CD4-positive, alpha-beta T cell treated with Interleukin-15 for 1 hour (primary cell): Measurements from ENCODE around the gene LRCH3.
A peak's percentile ranks its signal among the peaks of the same experiment; 100 is the strongest.
"Not testable (repeated sequence)": the region's sequence is repeated elsewhere in the genome, so short reads cannot be mapped to it uniquely, and the experiment has no call there.

Source experiments
- DNase-seq: peaks from one replicate; pipeline ENCODE4 v3.0.0-alpha.2; 2020

LRCH3 gene

DNA sequence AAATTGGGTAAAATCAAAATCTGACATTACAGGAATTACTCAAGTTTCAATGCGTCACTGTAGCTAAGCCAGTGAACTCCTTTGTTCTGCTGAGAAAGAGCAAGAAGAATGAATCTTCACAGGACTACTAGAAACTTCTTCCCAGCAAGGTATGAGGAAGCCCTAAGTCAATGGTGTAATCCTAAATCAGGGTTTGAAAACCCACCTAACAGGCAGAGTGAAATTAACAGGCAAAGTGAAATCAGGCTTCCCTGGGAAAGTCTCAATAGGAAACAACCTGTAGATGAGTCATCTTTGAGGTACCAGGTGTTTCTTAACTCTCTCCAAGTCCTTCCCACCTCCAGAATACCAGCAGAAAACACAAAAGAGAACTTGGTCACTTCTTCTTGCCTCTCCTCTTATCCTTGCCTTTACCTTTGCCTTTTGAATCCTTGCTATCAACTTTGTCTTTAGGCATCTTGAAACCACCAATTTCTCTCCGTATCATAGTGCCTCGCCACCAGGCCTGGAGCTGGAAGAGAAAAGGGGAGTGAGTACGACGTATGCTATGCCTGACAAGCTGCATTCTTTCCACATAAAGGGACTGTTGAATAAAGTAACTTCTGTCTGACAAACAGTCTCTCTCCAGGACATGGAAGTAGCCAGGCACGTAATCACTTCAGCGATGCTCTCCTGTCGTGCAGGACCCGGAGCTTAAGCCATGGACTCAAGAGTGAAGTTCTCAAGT is 98.3 kb downstream of the LRCH3 start:
- no peak for DNase-seq

DNA sequence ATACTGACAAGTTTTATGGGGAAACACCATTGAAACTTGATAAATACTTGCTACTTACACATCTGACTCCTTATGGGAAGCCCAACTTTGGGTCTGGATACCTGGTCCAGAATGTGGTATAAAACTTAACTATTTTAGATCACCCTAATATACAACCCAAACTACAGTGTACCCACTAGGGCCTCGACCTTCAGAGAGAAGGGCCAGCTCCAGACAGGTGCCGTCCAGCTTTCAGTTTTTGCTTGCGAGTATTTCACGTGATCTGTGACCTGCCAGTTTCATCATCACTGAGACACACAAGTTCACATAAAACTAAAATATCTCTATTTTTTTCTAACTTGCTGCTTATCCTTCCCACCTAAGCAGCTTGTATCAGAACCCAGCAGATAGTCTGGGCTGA is 99.6 kb downstream of the LRCH3 start:
- DNase-seq, result no peak

DNA sequence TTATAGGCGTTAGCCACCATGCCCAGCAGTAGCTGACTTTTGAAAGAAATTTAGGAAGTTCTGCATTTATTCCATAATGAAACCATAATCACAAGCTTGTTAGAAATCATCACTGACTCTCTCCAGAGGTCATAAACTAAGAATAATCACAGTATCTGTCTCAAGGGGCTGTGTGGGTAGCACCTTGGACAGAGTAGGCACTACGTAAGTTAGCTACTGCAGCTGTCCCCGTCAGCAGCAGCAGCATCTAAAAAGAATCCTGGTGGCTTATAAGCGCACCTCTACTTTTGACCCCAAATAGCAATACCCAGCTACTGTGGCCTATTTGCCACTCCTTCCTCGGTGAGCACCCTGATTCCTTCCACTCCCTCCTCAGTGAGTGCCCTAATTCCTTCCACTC is 101.1 kb downstream of the LRCH3 start:
- DNase-seq, result no peak

DNA sequence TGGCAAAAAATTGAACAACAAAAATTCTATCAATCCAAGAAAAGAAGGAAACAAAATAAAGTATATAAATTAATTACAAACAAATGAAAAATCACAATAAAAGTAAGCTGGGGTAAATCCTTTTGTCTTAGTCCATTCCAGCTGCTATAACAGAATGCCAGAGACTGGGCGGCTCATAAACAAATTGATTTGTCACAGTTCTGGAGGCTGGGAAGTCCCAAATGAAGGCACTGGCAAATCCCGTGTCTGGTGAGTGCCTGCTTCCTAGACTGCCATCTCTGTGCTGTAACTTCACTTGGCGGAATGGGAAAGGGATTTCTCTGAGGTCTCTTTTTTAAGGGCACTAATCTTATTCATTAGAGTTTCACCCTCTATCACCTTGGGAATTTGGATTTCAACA is 105.4 kb downstream of the LRCH3 start:
- no peak for DNase-seq

DNA sequence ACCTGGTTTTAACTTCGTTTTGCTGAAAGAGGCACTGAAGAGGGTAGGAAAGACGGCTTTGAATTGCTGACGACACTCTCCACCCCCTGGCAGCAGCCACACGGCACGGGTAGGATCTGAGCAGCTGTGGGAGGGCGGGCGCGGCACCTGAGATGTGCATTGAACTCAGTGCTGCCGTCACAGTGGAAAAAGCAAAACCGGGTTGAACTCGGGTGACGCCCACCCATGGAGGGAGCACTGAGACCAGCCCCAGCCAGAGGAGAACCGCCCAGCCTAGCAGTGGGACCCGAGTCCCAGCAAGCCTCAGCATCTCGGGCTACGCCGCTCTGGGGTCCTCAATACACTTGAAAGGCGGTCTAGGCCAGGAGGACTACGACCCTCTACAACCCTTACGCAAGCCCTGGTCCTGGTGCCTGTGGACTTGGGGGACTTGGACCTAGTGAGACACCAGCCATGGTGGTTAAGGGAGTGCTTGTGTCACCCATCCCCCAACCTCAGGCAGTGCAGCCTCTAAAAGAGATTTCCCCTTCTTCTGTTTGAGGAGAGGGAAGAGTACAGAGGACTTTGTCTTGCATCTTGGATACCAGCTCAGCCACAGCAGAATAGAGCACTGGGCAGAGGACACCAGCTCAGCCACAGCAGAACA is 108.9 kb downstream of the LRCH3 start:
- no peak for DNase-seq

DNA sequence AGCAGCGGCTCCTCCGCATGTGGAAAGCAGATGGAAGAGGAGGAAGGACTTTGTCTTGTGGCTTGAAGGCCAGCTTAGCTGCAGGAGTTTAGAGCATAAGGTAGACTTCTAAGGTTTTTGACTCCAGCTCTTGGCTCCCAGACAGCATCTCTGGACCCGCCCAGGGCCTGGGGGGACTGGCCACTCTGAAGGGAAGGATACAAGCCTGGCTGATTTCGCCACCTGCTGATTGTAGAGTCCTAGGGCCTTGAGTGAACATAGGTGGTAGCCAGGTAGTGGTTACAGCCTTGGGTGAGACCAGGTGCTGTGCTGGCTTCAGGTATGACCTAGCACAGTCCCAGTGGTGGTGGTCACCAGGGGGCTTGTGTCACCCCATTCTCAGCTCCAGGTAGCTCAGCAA is 110.6 kb downstream of the LRCH3 start:
- DNase-seq, result no peak

DNA sequence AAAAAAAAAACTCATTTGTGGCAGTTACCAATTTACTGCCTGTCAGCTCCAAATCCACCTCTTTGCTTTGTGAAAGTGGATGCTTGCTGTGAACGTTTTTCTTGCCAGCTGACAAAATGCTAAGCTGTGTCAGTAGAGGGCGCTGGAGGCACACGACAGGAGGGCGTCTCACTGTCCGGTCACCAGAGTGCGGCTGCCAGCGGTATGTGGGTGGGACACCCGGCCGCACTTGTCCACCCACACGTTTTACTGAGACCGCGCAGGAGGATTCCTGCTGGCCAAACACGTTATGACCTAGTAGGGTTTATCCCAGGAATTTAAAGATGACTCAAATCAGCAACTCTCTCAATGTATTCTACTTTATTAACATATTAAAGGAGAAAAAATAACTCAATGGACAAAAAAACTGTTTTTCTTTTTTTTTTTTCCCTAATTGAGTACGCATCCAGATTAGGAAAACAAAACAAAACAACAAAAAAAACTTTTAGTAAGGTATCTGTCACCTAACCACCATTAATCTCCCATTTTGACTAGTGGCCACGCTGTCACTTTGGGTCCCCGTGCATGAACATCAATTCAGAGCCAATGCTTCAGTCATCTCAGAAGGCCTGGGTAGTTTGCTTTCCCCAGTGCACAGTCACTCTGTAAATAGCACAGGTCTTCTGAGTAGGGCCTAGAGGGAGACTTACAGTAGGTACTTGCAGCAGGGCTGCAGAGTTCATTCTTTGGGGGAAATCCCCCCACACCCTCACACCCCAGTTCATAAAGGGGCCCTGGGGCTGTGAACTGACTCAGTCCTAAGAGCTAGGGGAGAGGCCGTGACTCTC is 115.2 kb downstream of the LRCH3 start:
- DNase-seq, result peak; percentile 70

DNA sequence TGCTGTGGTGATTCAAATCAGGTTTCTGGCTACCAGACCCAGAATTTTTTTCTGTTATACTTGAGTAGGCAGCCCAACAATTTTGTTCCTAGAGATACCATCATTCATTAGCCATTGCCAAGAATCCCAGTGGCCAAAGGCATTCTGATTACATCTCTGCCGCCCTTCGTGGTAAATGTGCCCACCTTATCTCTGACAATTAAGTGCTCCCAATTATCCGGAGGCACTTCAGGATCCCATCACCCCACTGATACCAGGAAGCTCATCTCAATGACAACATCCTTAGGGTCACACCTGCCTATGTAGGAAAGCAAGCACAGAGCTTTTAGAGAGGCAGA is 115.8 kb downstream of the LRCH3 start:
- DNase-seq, result no peak

DNA sequence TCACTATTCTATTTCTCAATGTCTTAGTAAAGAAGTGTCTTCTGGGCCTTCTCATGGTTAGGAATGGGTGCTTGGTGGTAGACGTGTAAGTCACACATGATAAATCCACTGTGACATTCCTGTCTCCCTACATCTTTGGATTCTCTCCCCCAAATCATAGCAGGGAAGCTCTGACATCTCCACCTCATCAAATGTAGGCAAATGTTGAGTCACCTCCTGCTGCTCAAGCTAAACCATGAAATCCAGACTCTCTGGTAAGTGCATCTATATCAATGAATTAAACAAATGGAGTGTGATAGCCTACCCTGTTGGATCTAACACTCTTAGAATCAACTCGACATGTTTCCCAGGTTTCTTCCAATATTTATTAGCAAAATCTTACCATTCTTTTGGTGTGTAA is 116.1 kb downstream of the LRCH3 start:
- DNase-seq, result no peak

DNA sequence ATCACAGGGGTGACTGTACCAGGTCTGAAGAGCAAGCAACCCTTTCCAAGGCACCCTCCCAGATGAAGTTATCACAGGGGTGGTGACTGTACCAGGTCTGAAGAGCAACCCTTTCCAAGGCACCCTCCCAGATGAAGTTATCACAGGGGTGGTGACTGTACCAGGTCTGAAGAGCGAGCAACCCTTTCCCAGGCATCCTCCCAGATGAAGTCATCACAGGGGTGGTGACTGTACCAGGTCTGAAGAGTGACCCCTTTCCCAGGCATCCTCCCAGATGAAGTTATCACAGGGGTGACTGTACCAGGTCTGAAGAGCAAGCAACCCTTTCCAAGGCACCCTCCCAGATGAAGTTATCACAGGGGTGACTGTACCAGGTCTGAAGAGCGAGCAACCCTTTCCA is 117.5 kb downstream of the LRCH3 start:
- DNase-seq, result not testable (repeated sequence)

DNA sequence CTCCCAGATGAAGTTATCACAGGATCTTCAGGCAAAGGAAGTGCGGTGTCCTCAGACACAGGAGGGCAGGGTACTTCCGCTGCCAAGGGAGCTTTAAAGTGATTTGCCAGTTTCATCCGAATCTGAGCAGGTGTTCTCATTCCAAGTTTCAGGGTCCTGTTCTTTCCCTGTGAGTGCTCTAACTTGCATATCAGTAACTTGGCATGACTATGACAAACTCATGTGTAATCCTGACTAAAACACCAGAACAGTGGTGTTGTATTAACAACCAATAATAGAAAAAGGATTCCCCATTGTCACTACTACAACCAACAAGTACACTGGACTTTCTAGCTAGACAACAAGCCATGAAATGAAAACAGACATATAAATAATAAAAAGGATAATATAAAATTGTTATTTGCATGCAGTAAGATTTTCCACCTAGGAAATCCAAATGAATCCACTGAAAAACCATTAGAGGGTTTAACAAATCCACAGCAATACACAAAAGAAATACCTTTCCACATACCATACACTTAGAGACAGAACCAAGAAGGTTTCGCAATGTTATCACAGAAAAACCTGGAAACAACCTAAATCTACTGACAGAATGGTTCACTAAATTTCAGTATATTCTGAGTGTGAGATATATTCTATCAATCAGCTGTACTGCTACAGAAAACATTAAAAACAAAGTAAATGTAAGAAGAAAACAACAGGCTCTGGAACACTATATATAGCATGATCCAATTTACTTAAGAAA is 118.1 kb downstream of the LRCH3 start:
- no peak for DNase-seq

DNA sequence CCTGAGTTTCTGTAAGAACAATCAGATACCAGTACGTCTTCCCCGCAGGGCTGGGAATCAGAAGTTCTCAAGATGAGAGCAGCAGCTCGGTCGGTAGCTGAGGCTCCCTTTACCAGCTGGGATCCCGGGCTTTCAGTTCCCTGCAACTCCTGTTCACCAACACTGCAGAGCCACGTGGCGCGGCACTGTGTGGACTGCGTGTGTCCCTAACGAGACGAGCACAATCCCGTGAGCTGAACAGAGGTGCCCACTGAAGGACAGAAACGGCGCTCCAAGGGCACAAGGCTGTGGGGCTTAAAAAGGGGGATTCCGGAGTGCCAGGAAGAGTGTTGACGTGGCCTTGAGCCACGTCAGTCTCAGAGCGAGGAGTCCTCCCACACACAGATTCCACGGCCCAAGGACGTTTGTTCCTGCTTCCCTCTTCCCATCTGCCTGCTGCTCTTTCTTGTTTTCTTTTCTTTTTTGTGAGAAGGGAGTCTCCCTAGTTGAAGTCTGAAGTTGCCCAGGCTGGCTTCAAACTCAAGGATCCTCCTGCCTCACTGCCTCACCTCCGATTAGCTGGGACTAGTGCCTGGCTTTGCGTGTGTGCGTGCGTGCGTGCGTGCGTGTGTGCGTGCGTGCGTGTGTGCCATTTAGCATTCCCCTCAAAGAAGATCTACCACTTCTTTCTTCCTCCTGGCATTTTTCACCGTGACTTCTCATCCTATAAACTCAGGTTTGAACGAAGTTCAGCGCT is 121.9 kb downstream of the LRCH3 start:
- peak; percentile 20 for DNase-seq

DNA sequence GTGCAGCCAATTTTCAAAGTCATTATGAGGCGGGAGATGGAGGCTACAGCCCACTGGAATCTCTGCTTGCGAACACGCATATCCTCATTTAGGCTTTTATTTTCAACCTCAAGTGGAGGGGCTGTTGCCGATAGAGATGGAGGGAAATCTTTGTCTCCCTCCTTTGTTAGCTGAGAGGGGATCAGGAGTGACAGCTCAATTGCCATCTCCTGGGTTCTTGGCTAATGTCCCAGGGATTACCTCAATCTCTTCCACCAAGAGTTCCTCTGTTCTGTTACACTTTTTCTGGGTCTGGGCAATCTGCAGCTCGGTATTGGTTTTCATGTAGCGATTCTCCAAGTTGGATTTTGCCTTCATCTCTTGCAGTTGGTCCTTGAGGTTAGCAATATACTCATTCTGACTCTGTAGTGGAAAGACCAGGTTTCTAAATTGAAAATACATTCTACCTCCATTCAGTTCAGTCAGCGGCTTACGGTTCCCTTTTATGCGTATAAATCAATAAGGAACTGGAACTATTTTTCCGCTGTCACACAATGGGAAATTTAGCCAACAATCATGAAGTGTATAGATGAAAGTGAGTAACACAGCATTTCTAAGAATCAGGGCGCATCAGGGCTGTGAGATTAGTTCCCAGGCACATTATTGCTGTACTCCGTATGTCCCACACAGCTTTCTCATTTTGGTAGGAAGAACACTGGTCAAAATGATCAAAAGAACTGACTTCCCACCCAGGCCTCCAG is 122.8 kb downstream of the LRCH3 start:
- no peak for DNase-seq

DNA sequence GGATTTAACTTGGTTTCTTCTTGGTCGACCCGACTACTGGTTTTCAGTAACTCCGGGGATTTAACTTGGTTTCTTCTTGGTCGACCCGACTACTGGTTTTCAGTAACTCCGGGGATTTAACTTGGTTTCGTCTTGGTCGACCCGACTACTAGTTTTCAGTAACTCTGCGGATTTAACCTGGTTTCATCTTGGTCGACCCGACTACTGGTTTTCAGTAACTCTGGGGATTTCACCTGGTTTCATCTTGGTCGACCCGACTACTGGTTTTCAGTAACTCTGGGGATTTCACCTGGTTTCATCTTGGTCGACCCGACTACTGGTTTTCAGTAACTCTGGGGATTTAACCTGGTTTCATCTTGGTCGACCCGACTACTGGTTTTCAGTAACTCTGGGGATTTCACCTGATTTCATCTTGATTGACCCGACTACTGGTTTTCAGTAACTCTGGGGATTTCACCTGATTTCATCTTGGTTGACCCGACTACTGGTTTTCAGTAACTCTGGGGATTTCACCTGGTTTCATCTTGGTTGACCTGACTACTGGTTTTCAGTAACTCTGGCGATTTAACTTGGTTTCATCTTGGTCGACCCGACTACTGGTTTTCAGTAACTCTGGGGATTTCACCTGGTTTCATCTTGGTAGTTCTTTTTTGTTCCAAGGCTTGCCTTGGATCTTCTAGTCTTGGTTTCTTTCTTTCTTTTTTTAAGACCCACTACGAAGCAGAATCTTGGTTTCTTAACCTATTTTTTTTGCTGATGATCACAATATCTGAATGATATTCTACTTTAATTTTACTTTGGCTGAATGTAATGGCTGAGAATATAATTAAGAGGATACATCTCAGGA is 130.6 kb downstream of the LRCH3 start:
- not testable (repeated sequence) for DNase-seq

DNA sequence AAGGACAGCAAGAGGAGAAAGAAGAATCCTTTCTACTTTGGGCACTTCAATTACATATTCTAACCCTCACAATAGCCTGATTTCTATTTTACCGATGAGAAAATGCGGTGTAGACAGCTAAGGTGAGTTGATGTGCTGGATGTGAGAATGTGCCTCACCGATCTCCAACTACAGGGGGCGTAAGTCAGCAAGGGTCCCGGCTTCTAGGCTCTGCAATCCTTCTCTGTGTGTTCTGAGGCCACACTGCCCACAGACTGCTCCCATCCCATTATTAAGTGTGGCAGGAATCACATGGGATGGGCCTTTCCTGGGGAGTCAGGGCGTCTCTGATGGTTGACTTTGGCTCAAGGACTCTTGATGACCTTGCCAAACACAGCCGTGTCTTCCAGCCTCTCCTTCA is 135.4 kb downstream of the LRCH3 start:
- no peak for DNase-seq

DNA sequence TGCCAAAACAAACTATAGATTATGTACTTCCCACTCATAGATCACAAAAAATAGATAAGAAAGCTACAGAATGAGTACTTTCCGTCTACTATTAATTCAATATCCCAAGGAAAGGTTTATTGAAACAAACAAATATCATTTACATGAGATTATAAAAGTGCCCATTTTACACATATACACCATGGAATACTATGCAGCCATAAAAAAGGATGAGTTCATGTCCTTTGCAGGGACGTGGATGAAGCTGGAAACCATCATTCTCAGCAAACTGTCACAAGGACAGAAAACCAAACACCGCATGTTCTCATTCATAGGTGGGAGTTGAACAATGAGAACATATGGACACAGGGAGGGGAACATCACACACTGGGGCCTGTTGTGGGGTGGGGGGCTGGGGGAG is 136.5 kb downstream of the LRCH3 start:
- not testable (repeated sequence) for DNase-seq

DNA sequence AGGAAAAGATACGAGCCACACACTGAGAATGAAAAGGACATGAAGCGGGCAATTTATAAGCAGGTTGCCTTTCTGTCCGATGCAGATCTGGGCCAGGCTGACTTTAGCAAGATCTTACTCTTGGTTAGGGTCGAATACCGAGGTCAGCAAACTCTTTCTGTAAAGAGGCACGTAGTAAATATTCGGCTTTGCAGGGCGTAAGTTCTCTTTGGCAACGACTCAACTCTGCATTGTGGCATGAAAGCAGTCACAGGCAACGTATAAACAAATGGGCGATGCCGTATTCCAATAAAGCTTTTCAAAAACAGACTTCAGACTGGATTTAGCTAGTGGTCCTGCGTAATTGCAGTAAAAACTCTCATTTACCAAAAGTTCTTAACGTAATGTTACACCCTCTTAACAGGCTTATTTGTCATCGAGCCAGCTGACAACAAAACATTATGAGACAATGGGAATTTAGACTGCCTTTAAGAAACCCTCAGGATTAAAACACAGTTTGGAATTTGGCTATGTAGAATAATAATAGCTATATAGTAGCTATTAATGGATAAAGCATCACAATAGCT is 145.8 kb downstream of the LRCH3 start:
- no peak for DNase-seq
